Measurements from ENCODE around the gene ACSF3.

The ACSF3 gene

GRCh38 chr16:89045881-89046280 lies 47.8 kb upstream of the ACSF3 start:
- TF ChIP-seq CTCF (IDR thresholded peaks at IDR 0.05; ENCODE audit: low read length) (no peak), EZH2 (IDR thresholded peaks at IDR 0.05; ENCODE audit: borderline replicate concordance, low read length) (no peak)
- H3K4me3 ChIP-seq (ENCODE audit: low read depth, low read length, poor library complexity, severe bottlenecking), result no peak overlapping the region

GRCh38 chr16:89046491-89046890 lies 47.2 kb upstream of the ACSF3 start:
- Histone ChIP-seq H3K9ac (ENCODE audit: low read length) (no peak overlapping the region), H3K4me1 (ENCODE audit: insufficient read depth, low read length, severe bottlenecking) (peaks cover 18% of the 10 kb centered on the region), H3K36me3 (ENCODE audit: insufficient read depth, low read length) (no peaks in the 10 kb centered on the region)

More at GRCh38 chr16:89045881-89046280, 47.8 kb upstream of the ACSF3 start:
- Histone ChIP-seq H3K9me3 (ENCODE audit: low read length) (no peaks in the 10 kb centered on the region), H2AFZ (ENCODE audit: low read length) (no peak overlapping the region), H3K27ac (ENCODE audit: low read depth, low read length, poor library complexity, severe bottlenecking) (no peak overlapping the region), H3K36me3 (ENCODE audit: insufficient read depth, low read length) (no peaks in the 10 kb centered on the region), H3K4me1 (ENCODE audit: insufficient read depth, low read length, severe bottlenecking) (peaks cover 18% of the 10 kb centered on the region), H3F3A (ENCODE audit: insufficient read depth, low read length) (no peaks in the 10 kb centered on the region), H3K9me2 (ENCODE audit: low read depth, low read length) (no peaks in the 10 kb centered on the region), H3K27me3 (ENCODE audit: insufficient read depth, low read length) (peaks cover 24% of the 10 kb centered on the region), H3K9ac (ENCODE audit: low read length) (no peak overlapping the region), H3K79me2 (ENCODE audit: insufficient read depth, low read length) (no peaks in the 10 kb centered on the region), H3K4me2 (ENCODE audit: low read length) (no peak overlapping the region), H4K20me1 (ENCODE audit: insufficient read depth, low read length) (no peaks in the 10 kb centered on the region)

GRCh38 chr16:89047331-89048089 lies 46.1 kb upstream of the ACSF3 start:
- H3K4me1 ChIP-seq (ENCODE audit: insufficient read depth, low read length, severe bottlenecking), result peaks cover 18% of the 10 kb centered on the region
- H3K27me3 ChIP-seq (ENCODE audit: insufficient read depth, low read length), result peaks cover 20% of the 10 kb centered on the region
- no peak overlapping the region for H3K9ac ChIP-seq (ENCODE audit: low read length)
- H3K4me2 ChIP-seq (ENCODE audit: low read length), result no peak overlapping the region
- H4K20me1 ChIP-seq (ENCODE audit: insufficient read depth, low read length), result no peaks in the 10 kb centered on the region
- no peaks in the 10 kb centered on the region for H3K36me3 ChIP-seq (ENCODE audit: insufficient read depth, low read length)
- no peaks in the 10 kb centered on the region for H3F3A ChIP-seq (ENCODE audit: insufficient read depth, low read length)
- H2AFZ ChIP-seq (ENCODE audit: low read length), result no peak overlapping the region
- H3K79me2 ChIP-seq (ENCODE audit: insufficient read depth, low read length), result no peaks in the 10 kb centered on the region
- no peaks in the 10 kb centered on the region for H3K9me3 ChIP-seq (ENCODE audit: low read length)
- no peak overlapping the region for H3K27ac ChIP-seq (ENCODE audit: low read depth, low read length, poor library complexity, severe bottlenecking)
- H3K9me2 ChIP-seq (ENCODE audit: low read depth, low read length), result no peaks in the 10 kb centered on the region
- H3K4me3 ChIP-seq (ENCODE audit: low read depth, low read length, poor library complexity, severe bottlenecking), result no peak overlapping the region
- no peak for TF ChIP-seq EZH2 (IDR thresholded peaks at IDR 0.05; ENCODE audit: borderline replicate concordance, low read length)
- no peak for TF ChIP-seq CTCF (IDR thresholded peaks at IDR 0.05; ENCODE audit: low read length)

More at GRCh38 chr16:89046491-89046890, 47.2 kb upstream of the ACSF3 start:
- Histone ChIP-seq H3F3A (ENCODE audit: insufficient read depth, low read length) (no peaks in the 10 kb centered on the region), H3K4me2 (ENCODE audit: low read length) (no peak overlapping the region), H3K9me2 (ENCODE audit: low read depth, low read length) (no peaks in the 10 kb centered on the region), H4K20me1 (ENCODE audit: insufficient read depth, low read length) (no peaks in the 10 kb centered on the region), H3K4me3 (ENCODE audit: low read depth, low read length, poor library complexity, severe bottlenecking) (no peak overlapping the region), H3K79me2 (ENCODE audit: insufficient read depth, low read length) (no peaks in the 10 kb centered on the region), H3K27ac (ENCODE audit: low read depth, low read length, poor library complexity, severe bottlenecking) (no peak overlapping the region), H2AFZ (ENCODE audit: low read length) (no peak overlapping the region), H3K9me3 (ENCODE audit: low read length) (no peaks in the 10 kb centered on the region), H3K27me3 (ENCODE audit: insufficient read depth, low read length) (peaks cover 21% of the 10 kb centered on the region)
- TF ChIP-seq EZH2 (IDR thresholded peaks at IDR 0.05; ENCODE audit: borderline replicate concordance, low read length) (no peak), CTCF (IDR thresholded peaks at IDR 0.05; ENCODE audit: low read length) (no peak)

Data from OCI-LY1 (cell line).